H7 (cell line): ENCODE measurements around the gene PLCB2. TPM values are rescaled to one million over a fixed set of nuclear protein-coding genes. Genes with fewer than 3 reads are reported as not detected.

Experiments
- DNase-seq: peaks from one replicate; pipeline ENCODE4 v3.0.0; 2012
- H3K27me3 ChIP-seq: 2 replicates; pipeline ENCODE4 v1.6.0; 2011; ENCODE audit warnings: mild to moderate bottlenecking, low read length; ENCODE audit not compliant: control insufficient read depth, insufficient read depth
- H3K36me3 ChIP-seq: replicated peaks from 2 replicates; pipeline ENCODE4 v1.5.1; 2011; ENCODE audit warnings: low read length; ENCODE audit not compliant: control insufficient read depth, insufficient read depth
- H3K4me3 ChIP-seq: 2 replicates; pipeline ENCODE4 v1.5.1; 2011; ENCODE audit warnings: low read depth, mild to moderate bottlenecking, control low read depth, low read length, moderate library complexity; ENCODE audit not compliant: insufficient read depth
- total RNA-seq: library from RNA; depleted of rRNA; stranded (reverse); fragments of >200 nt; shearing (Covaris generic); gene quantifications from 2 replicates; pipeline ENCODE4 v1.2.3, GENCODE V29; 2014

PLCB2 gene
- total RNA-seq, 1 experiment from 2014 or later = 11.3 TPM

GRCh38 chr15:40345867-40346578 lies 38.3 kb upstream of the PLCB2 start:
- Histone ChIP-seq H3K27me3 (no peaks in the 10 kb centered on the region; the same call in 1 of the 2 replicates), H3K36me3 (no peaks in the 10 kb centered on the region), H3K4me3 (no peak overlapping the region)
- DNase-seq = no peak

DNA sequence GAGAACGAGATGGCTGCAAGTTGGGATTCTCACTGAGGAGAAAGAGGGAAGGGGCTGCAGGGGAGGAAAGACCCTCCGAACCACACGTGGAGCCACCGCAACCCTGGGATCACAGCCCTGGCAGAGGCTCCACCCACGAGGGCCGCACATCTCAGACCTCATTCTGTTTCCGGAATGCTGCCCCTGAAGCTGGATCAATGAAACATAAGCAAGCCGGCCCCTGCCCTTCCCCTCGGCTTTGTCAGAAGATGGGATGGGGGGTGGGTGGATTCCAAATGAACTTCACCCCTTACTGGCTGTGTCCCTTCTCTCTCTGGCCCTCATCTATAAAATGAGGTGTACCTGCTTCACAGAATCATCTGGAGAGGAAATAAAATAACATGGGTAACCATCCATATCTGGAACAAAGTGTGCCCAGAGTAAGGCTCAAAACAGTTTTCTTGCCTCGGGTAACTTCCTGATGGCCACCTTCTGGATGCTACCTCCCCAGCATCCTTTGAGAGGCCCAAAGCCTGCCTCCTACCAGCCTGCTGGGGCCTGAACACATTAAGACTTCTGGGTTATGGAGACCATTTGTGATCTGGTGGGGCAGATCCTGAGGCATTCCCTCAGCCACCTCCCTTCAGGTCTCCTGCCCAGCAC lies 37.6 kb upstream of the PLCB2 start:
- no peaks in the 10 kb centered on the region for H3K27me3 ChIP-seq
- H3K36me3 ChIP-seq = no peaks in the 10 kb centered on the region
- H3K4me3 ChIP-seq = no peak overlapping the region
- no peak for DNase-seq

DNA sequence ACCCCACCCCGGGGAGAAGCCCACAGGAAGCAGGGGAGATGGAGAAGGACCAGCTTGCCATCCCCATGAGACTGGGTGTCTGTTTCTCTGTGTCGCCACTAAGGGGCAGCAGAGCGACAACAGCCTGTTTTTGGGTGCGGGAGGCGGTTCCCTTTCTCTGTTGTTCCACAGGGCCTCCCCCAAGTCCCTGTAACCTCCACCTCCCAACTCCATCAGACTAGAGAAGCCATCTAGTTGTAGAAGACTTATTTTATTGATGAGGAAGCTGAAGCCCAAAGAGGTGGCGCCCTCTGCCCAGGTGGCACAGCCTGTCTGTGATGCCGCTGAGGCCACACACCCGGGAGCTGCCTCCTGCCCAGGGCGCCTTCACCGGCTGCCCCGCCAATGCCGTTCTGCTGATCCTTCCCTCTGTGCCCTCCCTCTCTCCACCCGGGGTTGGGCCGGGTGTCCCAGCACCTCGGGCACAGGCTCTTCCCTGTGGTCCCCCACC lies 36.9 kb upstream of the PLCB2 start:
- no peaks in the 10 kb centered on the region for H3K27me3 ChIP-seq
- peak; percentile 94 for DNase-seq
- no peaks in the 10 kb centered on the region for H3K36me3 ChIP-seq
- no peak overlapping the region for H3K4me3 ChIP-seq

DNA sequence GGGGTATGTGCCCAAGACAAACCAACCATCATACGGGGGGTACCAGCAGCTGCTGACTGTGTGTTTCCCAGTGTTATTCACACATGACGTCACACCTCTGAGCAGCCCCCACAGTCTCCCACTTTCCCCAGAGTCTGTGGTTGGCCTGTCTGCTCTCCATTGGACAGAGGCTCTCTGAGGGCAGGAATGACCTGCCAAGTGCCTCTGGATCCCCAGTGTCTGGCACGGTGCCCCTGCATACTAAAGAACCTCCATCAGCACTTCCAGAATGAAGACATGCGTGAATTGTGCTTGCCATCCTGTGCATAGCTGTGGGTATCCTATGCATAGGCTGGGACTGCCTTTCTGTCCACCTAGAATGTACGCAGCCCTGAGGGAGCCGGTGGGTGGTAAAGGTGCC lies 36.5 kb upstream of the PLCB2 start:
- DNase-seq = no peak
- Histone ChIP-seq H3K4me3 (no peak overlapping the region), H3K27me3 (no peaks in the 10 kb centered on the region), H3K36me3 (no peaks in the 10 kb centered on the region)

DNA sequence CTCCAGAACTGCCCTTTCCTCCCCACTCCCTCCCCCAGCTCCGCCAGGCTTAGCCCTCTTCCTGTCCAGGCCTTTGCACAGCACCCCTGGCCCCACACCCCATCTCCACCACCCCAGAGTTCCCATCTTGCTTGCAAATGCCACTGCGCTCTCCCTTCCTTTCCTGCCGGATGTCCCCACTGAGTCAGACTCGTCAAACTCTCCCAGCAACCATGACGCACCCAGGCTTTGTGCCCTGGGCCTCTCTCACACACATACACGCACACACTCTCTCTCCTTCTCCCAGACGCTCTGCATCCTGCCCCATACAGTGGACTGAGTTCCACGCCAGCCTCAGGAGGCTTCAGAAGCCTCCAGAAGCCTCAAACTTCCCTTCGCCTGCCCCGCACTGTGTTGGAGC lies 35.8 kb upstream of the PLCB2 start:
- H3K36me3 ChIP-seq = no peaks in the 10 kb centered on the region
- H3K4me3 ChIP-seq = no peak overlapping the region
- H3K27me3 ChIP-seq = no peaks in the 10 kb centered on the region
- no peak for DNase-seq

- no peak for DNase-seq
- Histone ChIP-seq H3K36me3 (no peaks in the 10 kb centered on the region), H3K27me3 (no peaks in the 10 kb centered on the region), H3K4me3 (no peak overlapping the region)
These were observed 34.9 kb upstream of the PLCB2 start for GRCh38 chr15:40342416-40343320.

DNA sequence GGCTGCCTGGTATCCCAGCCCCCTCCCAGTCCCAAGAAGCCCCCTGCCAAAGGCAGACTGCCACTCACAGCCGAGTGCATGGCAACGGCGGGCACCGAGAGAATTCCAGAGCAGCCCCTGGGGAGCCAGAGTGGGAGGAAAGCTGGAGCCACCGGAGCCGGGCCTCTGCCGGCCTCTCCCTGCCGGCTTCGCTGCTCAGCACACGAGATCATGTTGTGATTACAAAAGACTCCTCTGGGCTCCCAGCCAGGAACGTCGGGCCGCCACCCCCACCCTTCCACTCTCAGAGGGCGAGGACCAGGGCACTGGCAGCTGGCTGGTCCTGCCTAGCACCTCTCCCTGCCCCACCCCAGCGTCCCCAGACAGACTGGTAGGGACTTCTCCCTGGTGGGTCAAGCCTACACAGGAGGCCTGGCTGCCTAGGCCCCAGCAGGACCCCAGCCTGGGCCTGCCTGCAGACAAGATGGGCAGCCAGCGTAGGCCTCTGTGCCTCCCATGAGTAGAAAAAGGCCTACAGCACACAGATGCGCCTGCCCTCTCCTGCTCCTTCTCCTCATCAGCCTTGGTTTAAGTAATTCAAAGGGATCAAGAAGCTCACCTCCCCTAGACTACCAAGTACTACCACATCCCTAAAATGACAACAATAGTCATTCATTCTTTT lies 33.1 kb upstream of the PLCB2 start, which contains the start of gene CCDC9B:
Gene CCDC9B (minus strand): TSS at position 200 of the 661 bp plus-strand sequence. CDS start 120 bp downstream, at position 80.
- Histone ChIP-seq H3K27me3 (no peaks in the 10 kb centered on the region), H3K4me3 (no peak within 1 kb of the TSS), H3K36me3 (no peaks in the 10 kb centered on the region)
- peak; percentile 83 for DNase-seq

DNA sequence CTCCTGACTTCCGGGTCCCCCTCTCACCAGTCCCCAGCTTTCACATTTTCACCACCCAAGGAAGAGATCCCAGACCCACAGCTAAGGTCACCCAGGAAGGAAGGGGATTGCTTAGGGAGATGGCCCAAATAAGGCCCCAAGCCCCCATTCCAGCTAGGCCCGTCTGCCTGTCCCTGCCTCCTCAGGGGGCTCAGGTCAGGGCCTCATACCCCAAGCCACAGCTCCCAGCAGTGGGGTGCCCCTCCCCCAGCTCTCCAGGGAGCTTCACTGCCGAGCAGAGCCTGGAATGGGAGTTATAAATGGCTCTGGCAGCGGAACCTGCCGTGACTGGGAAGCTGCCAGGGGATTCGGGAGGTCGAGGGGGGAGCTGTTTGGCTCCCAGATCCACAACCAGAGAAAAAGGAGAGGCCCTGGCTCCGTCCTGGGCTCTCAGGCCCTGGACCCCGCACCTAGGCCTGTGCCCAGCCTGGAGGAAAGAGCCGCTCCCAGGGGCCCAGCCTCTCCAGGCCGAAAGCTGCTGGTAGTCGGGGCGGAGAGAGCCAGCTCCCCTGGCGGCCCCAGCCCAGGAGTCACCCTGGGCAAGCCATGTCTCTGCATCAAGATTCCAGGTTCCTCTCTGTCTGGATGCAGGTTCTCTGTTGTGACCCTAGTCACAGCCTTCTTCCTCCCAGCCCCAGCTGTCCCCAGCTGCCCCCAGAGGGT lies 32.5 kb upstream of the PLCB2 start:
- Histone ChIP-seq H3K27me3 (no peaks in the 10 kb centered on the region), H3K4me3 (no peak overlapping the region), H3K36me3 (no peaks in the 10 kb centered on the region)
- peak; percentile 77 for DNase-seq

- H3K27me3 ChIP-seq = no peaks in the 10 kb centered on the region
- H3K36me3 ChIP-seq = no peaks in the 10 kb centered on the region
- H3K4me3 ChIP-seq = no peak overlapping the region
- DNase-seq = peak; percentile 71
These were observed 31.8 kb upstream of the PLCB2 start for GRCh38 chr15:40339621-40339945.

GRCh38 chr15:40338921-40339620 lies 31.3 kb upstream of the PLCB2 start:
- DNase-seq = no peak

DNA sequence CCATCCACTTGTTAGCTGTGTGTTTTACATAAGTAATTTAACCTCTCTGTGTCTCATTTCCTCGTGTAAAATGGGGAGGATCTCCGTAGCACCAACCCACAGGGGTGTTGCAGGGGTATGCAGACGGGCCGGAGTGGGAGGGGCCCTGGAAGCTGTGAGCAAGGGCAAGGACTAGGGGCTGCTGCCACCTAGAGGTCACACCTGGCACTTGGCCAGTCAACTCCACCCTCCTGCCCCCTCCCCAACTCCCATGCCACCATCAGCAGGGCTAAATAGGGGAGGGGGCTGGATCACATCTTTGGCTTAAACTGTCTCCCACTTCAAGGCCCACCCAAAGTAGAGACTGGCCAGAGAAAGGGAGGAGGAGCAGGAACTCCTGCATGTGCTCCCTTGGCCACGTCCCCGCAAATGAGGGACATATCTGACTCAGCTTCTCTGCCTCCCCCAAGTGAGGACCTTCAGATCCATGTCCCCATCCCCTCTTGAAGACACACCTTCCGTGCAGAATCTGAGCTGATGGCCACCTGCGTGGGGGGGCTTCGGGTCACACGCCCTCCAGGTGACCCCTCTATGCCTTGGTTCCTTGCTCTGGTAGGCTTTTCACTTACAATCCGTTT lies 30.4 kb upstream of the PLCB2 start:
- H3K27me3 ChIP-seq = no peaks in the 10 kb centered on the region
- no peaks in the 10 kb centered on the region for H3K36me3 ChIP-seq
- peak; percentile 98 for DNase-seq
- no peak overlapping the region for H3K4me3 ChIP-seq

More at GRCh38 chr15:40338921-40339620, 31.3 kb upstream of the PLCB2 start:
- Histone ChIP-seq H3K27me3 (no peaks in the 10 kb centered on the region), H3K36me3 (no peaks in the 10 kb centered on the region), H3K4me3 (no peak overlapping the region)

GRCh38 chr15:40337597-40337996 lies 29.9 kb upstream of the PLCB2 start:
- Histone ChIP-seq H3K27me3 (no peaks in the 10 kb centered on the region), H3K4me3 (no peak overlapping the region), H3K36me3 (no peaks in the 10 kb centered on the region)
- peak; percentile 73 for DNase-seq

GRCh38 chr15:40336744-40337122 lies 29.0 kb upstream of the PLCB2 start:
- no peaks in the 10 kb centered on the region for H3K36me3 ChIP-seq
- no peaks in the 10 kb centered on the region for H3K27me3 ChIP-seq
- H3K4me3 ChIP-seq = no peak overlapping the region
- DNase-seq = peak; percentile 92
